ENCODE measurements around the gene SLC25A33.

The SLC25A33 gene

DNA sequence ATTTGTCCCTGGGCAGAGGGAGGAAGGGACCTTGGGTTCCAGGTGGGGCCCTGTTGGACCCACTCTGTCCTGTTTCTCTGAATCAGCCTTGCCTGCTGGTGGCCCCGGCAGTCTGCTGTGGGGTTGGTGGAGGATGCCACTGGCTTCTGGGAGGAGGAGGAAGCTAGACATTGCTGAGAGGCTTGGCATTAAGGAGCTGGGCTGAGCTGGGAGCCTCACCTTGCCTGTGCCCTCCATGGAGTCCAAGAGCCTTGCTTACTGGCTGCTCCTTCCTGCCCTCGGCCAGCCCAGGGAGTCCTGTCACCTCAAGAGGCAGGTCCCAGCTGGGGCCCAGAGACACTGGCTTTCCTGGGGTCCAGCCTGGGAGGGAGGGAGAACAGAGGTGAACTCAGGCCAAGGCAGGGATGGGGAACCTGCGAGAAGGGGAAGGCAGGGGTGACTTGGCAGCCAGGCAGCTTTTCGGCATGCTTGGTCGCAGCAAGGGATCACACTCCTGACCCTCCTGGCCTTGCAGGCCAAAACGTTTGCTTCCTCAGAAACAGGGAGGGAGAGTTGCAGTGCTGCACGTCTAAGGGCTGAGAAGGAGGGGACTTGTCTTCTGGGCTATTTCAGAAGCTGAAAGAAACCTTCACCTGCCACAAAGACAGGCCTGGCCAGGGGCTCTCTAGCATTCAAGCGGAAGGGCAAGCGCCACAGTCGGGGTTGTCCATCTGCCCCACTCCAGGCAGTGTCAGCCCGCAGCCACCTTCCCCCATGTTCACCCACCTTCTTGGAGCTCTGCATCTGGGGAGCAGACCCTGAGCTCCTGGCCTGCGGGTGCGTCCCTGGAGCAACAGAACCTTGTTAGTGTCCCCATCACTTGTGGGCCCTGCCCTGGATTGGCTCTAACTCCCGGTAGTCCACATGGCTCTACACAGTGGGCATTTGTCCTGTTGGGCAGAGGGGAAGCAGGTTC, 58.4 kb downstream of the SLC25A33 start:
- intact Hi-C loops (cut with DNase I), result no loop called here
- DNase-seq, result peak in 3 of 10 donors; percentile 52 to 73 (median 69)

- intact Hi-C loops (cut with DNase I), result no loop called here
Measured at GRCh38 chr1:9598316-9598700, 59.0 kb downstream of the SLC25A33 start.

GRCh38 chr1:9599741-9600140, 60.5 kb downstream of the SLC25A33 start:
- intact Hi-C loops (cut with DNase I), result no loop called here
- peak in 3 of 10 donors; percentile 5 to 53 (median 35) for DNase-seq

More at GRCh38 chr1:9598316-9598700, 59.0 kb downstream of the SLC25A33 start:
- peak in 2 of 10 donors; percentile 68 to 73 for DNase-seq

DNA sequence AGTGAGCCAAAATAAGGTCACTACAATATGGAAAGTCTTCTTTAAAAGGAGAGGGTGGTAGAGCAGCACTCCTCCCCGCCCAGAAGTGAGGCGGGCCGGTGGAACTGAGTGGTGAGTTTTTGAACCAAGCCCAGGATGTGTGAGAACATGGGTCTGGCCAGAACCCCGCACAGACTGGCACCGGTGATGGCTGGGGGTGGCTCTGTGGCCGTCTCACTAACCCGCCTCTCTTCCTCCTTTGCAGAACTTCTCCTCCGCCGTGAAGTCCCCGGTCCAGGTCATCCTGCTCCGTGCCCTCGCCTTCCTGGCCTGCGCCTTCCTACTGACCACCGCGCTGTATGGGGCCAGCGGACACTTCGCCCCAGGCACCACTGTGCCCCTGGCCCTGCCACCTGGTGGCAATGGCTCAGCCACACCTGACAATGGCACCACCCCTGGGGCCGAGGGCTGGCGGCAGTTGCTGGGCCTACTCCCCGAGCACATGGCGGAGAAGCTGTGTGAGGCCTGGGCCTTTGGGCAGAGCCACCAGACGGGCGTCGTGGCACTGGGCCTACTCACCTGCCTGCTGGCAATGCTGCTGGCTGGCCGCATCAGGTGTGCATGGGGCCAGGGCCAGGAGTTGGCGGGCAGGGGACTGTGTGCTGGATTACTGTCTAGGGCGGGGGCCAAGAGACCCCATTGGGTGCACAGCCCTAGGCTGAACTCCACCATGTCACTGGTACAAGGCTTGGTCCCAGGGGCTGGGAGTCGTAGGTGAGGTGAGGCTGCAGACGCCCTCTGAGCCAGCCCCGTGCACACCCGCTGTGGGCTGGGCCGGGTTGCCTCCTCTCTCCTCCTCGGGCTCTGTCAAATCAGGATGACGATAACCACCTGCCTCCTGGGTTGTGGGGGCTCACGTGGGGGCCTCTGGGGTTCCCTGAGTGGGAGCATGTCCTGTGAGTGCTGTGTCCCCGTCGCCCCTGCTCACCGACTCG, 61.9 kb downstream of the SLC25A33 start:
- intact Hi-C loops (cut with DNase I), result no loop called here
- DNase-seq, result peak in 2 of 10 donors; percentile 76 to 81

DNA sequence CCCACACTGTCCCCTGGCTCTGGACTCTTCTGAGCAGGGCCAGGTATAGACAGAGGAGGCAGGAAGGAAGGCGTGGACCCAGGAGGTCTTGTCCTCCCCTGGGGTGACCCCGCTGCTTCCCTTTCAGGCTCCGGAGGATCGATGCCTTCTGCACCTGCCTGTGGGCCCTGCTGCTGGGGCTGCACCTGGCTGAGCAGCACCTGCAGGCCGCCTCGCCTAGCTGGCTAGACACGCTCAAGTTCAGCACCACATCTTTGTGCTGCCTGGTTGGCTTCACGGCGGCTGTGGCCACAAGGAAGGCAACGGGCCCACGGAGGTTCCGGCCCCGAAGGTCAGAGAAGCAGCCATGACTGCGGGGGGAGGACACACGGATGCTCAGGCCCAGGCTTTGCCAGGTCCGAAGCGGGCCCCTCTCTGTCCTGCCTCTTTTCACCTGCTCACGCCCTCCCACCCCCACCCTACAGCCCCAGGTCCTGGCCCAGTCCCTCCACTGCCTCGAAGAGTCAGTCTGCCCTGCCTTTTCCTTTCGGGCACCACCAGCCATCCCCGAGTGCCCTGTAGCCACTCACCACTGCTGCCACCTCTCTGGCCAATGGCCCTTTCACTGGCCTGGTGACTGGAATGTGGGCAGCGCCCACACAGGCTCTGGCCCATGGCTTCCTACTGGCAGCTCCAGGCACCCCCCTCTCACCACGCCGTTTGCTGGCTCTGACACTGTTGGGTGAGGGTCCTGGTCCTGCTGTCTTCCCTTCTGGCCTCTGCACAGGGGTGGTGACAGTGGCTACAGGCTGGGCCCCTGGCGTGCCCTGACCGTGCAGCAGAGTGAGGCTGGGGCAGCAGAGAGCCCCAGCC, 62.9 kb downstream of the SLC25A33 start:
- peak in 2 of 10 donors; percentile 70 to 81 for DNase-seq
- intact Hi-C loops (cut with DNase I), result no loop called here

GRCh38 chr1:9602794-9603167, 63.5 kb downstream of the SLC25A33 start:
- peak in 1 of 10 donors; percentile 34 for DNase-seq
- intact Hi-C loops (cut with DNase I), result no loop called here

DNA sequence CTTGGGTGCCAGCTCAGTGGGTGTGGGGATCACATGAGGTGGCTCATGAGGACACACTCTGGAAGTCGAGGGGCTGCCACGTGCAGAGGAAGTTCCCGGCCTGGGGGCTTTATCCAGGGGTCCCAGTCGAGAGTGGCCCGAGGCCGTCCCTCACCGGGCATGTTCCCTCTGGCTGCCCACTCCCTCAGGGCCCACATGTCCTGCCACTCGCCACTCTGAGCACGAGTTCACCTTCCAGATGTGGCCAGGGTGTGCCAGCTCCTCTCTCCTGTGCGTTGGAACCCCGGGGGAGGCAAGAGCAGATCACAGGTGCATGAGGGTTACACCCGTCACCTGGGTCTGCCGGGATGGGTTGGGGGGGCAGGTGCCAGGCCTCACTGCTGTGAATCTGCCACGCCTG, 64.0 kb downstream of the SLC25A33 start:
- DNase-seq, result peak in 1 of 10 donors; percentile 81
- intact Hi-C loops (cut with DNase I), result no loop called here

GRCh38 chr1:9603766-9604753, 64.8 kb downstream of the SLC25A33 start:
- DNase-seq, result peak in 1 of 10 donors; percentile 89
- intact Hi-C loops (cut with DNase I), result no loop called here

GRCh38 chr1:9604836-9605235, 65.6 kb downstream of the SLC25A33 start:
- intact Hi-C loops (cut with DNase I), result no loop called here
- peak in 1 of 10 donors; percentile 75 for DNase-seq

DNA sequence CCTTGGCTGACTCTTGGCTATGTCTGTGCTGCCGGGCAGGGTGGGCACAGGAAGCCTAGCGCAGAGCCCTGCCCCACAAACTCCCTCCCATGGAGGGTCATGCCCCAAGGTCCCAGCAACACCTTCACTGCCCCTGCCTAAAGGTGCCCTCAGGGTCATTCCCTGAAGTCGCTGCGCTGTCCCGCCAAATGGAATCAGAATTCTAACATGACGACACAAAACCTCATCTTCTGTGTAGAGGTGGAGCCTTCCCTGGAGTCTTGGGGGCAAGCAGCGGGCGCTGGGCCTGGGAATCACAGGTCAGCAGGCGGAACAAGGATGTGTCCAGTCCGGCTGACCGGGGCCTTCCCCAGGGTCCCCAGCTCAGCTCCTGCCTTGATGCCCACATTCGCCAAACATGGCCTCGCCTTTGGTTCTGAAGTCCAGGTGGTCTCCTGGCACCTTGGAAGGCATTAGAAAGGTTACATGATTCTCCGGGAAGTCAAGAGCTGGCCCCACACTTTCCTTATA, 66.7 kb downstream of the SLC25A33 start:
- DNase-seq, result peak in 1 of 10 donors; percentile 72
- intact Hi-C loops (cut with DNase I), result no loop called here

GRCh38 chr1:9606458-9606857, 67.2 kb downstream of the SLC25A33 start:
- DNase-seq, result peak in 1 of 10 donors; percentile 78
- intact Hi-C loops (cut with DNase I), result no loop called here

DNA sequence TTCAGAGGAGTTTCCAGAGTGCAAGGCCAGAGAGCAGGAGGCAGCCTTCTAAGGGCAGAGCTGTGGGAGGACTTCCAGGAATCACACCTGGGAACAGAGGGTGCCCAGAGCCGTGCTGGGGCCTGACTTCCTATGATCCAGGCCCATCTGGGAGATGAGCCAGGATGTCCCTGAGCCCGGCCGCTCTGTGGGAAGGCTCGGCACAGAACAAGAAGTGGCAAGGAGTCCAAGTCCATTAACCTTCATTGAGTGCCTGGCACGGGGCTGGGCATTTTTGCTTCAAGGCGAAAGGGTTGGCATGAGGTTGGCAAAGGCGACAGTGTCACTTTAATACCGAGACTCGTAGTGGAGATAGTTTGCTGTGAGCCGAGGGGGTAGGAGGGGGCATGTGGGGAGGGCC, 67.7 kb downstream of the SLC25A33 start:
- intact Hi-C loops (cut with DNase I), result no loop called here
- DNase-seq, result peak in 5 of 10 donors; percentile 23 to 86 (median 33)

GRCh38 chr1:9607352-9607751, 68.1 kb downstream of the SLC25A33 start:
- intact Hi-C loops (cut with DNase I), result no loop called here
- DNase-seq, result peak in 1 of 10 donors; percentile 82

GRCh38 chr1:9609998-9610397, 70.7 kb downstream of the SLC25A33 start:
- intact Hi-C loops (cut with DNase I), result no loop called here
- no peak for DNase-seq

DNA sequence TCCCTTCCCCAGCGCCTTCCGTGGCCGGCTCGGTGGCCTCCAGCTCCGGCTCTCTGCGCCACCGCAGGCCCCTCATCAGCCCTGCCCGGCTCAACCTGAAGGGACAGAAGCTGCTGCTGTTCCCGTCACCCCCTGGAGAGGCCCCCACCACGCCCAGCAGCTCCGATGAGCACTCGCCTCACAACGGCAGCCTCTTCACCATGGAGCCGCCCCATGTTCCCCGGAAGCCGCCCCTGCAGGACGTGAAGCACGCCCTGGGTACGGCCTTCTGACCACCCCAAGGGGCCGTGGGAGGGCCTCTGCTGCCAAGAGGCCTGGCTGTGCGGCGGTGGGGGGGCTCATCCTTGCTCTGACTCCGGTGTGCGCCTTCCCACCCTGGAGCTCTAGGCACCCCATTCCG, 71.3 kb downstream of the SLC25A33 start:
- peak in 1 of 10 donors; percentile 75 for DNase-seq
- intact Hi-C loops (cut with DNase I), result no loop called here

- DNase-seq, result peak in 1 of 10 donors; percentile 69
- intact Hi-C loops (cut with DNase I), result no loop called here
Measured at GRCh38 chr1:9611716-9612115, 72.5 kb downstream of the SLC25A33 start.

DNA sequence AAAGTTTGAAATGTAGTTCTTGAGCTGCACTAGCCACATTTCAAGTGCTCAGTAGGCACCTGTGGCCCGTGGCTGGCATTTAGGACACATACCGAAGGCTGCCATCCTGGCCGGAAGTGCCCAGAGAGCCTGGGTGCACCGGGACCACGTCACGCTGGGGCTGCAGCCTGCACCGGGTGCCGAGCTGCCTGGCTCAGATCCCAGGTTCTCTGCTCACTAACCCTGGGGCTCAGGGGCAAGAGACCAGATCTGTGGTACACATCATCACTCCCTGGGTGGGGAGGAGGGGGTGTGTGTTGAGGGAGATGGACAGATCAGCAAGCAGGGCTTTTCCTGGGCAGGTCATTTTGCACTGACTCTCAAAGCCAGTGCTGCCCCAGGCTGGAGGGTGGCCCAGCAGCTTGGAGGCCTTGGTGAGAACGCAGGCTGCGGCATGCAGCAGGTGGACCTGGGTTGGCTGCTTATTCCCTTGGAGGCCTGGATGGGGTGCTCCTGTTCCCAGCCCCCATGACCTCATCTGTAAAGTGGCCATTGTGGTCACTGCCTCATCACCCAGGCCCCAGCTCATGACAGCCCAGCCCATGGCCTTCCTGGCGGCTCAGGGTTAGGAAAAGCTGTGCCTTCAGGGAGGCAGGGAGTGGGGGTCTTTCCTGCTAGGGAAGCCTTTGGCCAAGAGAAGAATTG, 73.0 kb downstream of the SLC25A33 start:
- DNase-seq, result no peak
- intact Hi-C loops (cut with DNase I), result no loop called here
